GM23338 (cell line): ENCODE results near the gene MAP2K4. TPM values are rescaled to one million over a fixed set of nuclear protein-coding genes. Genes with fewer than 3 reads are reported as not detected.

Source experiments
- ATAC-seq: fragments of 200-7000 bp; cut with Tn5 transposase; 3 replicates; pipeline ENCODE4 v1.9.1; 2020
- DNase-seq: peaks from one replicate; pipeline ENCODE4 v3.0.0-alpha.2; 2015; ENCODE audit warnings: low spot score
- H2AFZ ChIP-seq: fragments of 200-600 bp; sonication (generic); 2 replicates; pipeline ENCODE4 v1.8.0; 2016; ENCODE audit warnings: antibody characterized with exemption, mild to moderate bottlenecking, moderate library complexity
- H3F3A ChIP-seq: fragments of 200-600 bp; sonication (generic); replicated peaks from 2 replicates; pipeline ENCODE4 v1.8.0; 2017; ENCODE audit warnings: antibody characterized with exemption, mixed run types, low read depth
- H3K27ac ChIP-seq: fragments of 200-600 bp; sonication (generic); 2 replicates; pipeline ENCODE4 v1.6.1; 2016; ENCODE audit warnings: low read depth
- H3K27me3 ChIP-seq: fragments of 200-600 bp; sonication (generic); 2 replicates; pipeline ENCODE4 v1.8.0; 2016; ENCODE audit warnings: mild to moderate bottlenecking, mixed run types, moderate library complexity; ENCODE audit not compliant: insufficient read depth
- H3K36me3 ChIP-seq: fragments of 200-600 bp; sonication (generic); 2 replicates; pipeline ENCODE4 v1.8.0; 2016; ENCODE audit warnings: mild to moderate bottlenecking; ENCODE audit not compliant: insufficient read depth
- H3K4me1 ChIP-seq: fragments of 200-600 bp; sonication (generic); 2 replicates; pipeline ENCODE4 v1.8.0; 2016; ENCODE audit warnings: mild to moderate bottlenecking, moderate library complexity; ENCODE audit not compliant: insufficient read depth
- H3K4me2 ChIP-seq: fragments of 200-600 bp; sonication (generic); 2 replicates; pipeline ENCODE4 v1.7.1; 2017; ENCODE audit warnings: mixed run types
- H3K4me3 ChIP-seq: fragments of 200-600 bp; sonication (generic); 2 replicates; pipeline ENCODE4 v1.6.1; 2016; ENCODE audit warnings: mixed run types
- H3K79me2 ChIP-seq: fragments of 200-600 bp; sonication (generic); replicated peaks from 2 replicates; pipeline ENCODE4 v1.8.0; 2017; ENCODE audit warnings: mild to moderate bottlenecking; ENCODE audit not compliant: insufficient read depth
- H3K9me2 ChIP-seq: fragments of 200-600 bp; sonication (generic); 2 replicates; pipeline ENCODE4 v1.8.0; 2017; ENCODE audit not compliant: insufficient read depth
- H4K20me1 ChIP-seq: fragments of 200-600 bp; sonication (generic); replicated peaks from 2 replicates; pipeline ENCODE4 v1.8.0; 2017; ENCODE audit warnings: mild to moderate bottlenecking; ENCODE audit not compliant: insufficient read depth
- H3K27ac Mint-ChIP-seq: 2 replicates; pipeline ENCODE4 v1.8.0; 2020; ENCODE audit warnings: inconsistent platforms, mild to moderate bottlenecking, moderate library complexity, mixed read lengths
- H3K27me3 Mint-ChIP-seq: 3 replicates; pipeline ENCODE4 v1.8.0; 2022; ENCODE audit warnings: low read depth, mild to moderate bottlenecking, moderate library complexity, mixed read lengths, inconsistent platforms; ENCODE audit not compliant: insufficient read depth, poor library complexity
- H3K36me3 Mint-ChIP-seq: 3 replicates; pipeline ENCODE4 v1.8.0; 2021; ENCODE audit warnings: low read depth, mild to moderate bottlenecking, inconsistent platforms, moderate library complexity, mixed read lengths
- H3K4me1 Mint-ChIP-seq: 3 replicates; pipeline ENCODE4 v1.8.0; 2020; ENCODE audit warnings: mild to moderate bottlenecking, inconsistent platforms, mixed read lengths
- H3K4me3 Mint-ChIP-seq: 3 replicates; pipeline ENCODE4 v1.8.0; 2021; ENCODE audit warnings: moderate library complexity, mild to moderate bottlenecking, inconsistent platforms, mixed read lengths
- H3K9me3 Mint-ChIP-seq: 3 replicates; pipeline ENCODE4 v1.8.0; 2020; ENCODE audit warnings: moderate library complexity, mild to moderate bottlenecking, inconsistent platforms, mixed read lengths
- CREB1 ChIP-seq: fragments of 250-450 bp; sonication (Bioruptor Pico); IDR thresholded peaks from 2 replicates; pipeline ENCODE4 v1.5.0; 2020; ENCODE audit warnings: low read depth, mild to moderate bottlenecking, moderate library complexity
- CTCF ChIP-seq, 2 experiments: fragments of 200-600 bp in 1 of 2; sonication (generic) in 1 of 2; conservative IDR thresholded peaks; 2 replicates each; pipeline versions ENCODE4 v1.5.1 to v1.6.1; 2016 to 2017; ENCODE audit warnings: antibody characterized with exemption in 2 of 2, low read depth in 2 of 2, mild to moderate bottlenecking in 2 of 2, moderate library complexity in 1 of 2
- ETS1 ChIP-seq: IDR thresholded peaks from 2 replicates; pipeline ENCODE4 v1.6.1; 2016; ENCODE audit warnings: antibody characterized with exemption
- EZH2 ChIP-seq: fragments of 200-600 bp; sonication (generic); IDR thresholded peaks from one replicate; pipeline ENCODE4 v1.8.0; 2017; ENCODE audit warnings: antibody characterized with exemption, mild to moderate bottlenecking, low read depth; ENCODE audit not compliant: unreplicated experiment
- EZH2phosphoT487 ChIP-seq: fragments of 200-600 bp; sonication (generic); IDR thresholded peaks from one replicate; pipeline ENCODE4 v1.8.1; 2018; ENCODE audit warnings: antibody characterized with exemption; ENCODE audit not compliant: unreplicated experiment
- JUNB ChIP-seq: IDR thresholded peaks from one replicate; pipeline ENCODE4 v1.6.1; 2016; ENCODE audit warnings: antibody characterized with exemption; ENCODE audit not compliant: unreplicated experiment
- NANOG ChIP-seq: IDR thresholded peaks from 2 replicates; pipeline ENCODE4 v1.6.1; 2016; ENCODE audit warnings: antibody characterized with exemption, borderline replicate concordance
- REST ChIP-seq: IDR thresholded peaks from one replicate; pipeline ENCODE4 v1.6.1; 2018; ENCODE audit warnings: antibody characterized with exemption; ENCODE audit not compliant: unreplicated experiment
- STAT1 ChIP-seq: IDR thresholded peaks from one replicate; pipeline ENCODE4 v1.6.1; 2016; ENCODE audit warnings: antibody characterized with exemption; ENCODE audit not compliant: unreplicated experiment
- ZNF114 ChIP-seq: fragments of 250-450 bp; sonication (Bioruptor Pico); IDR thresholded peaks from 2 replicates; pipeline ENCODE4 v1.5.0; 2020; ENCODE audit warnings: mild to moderate bottlenecking, moderate library complexity
- ZNF331 ChIP-seq: fragments of 250-450 bp; sonication (Bioruptor Pico); IDR thresholded peaks from 2 replicates; pipeline ENCODE4 v1.5.0; 2020; ENCODE audit warnings: low read depth, mild to moderate bottlenecking, moderate library complexity
- ZNF462 ChIP-seq: fragments of 250-450 bp; sonication (Bioruptor Pico); IDR thresholded peaks from 2 replicates; pipeline ENCODE4 v1.5.0; 2020; ENCODE audit warnings: mild to moderate bottlenecking, moderate library complexity
- polyA plus RNA-seq: library from polyadenylated mRNA; unstranded; fragments of >200 nt; fragmentation: Nextera tagmentation; extraction: Ambion mirVana; gene quantifications from 2 replicates; pipeline ENCODE4 v1.2.1, GENCODE V29; 2016
- total RNA-seq: library from RNA; depleted of rRNA; stranded (reverse); fragments of >200 nt; shearing (Covaris generic); gene quantifications from 2 replicates; pipeline ENCODE4 v1.2.3, GENCODE V29; 2014

MAP2K4 gene
- total and polyA plus RNA-seq, 2 experiments from 2014 or later = 25.3 to 36.4 TPM

GRCh38 chr17:12113156-12113555, 92.5 kb downstream of the MAP2K4 start:
- DNase-seq = no peak
- H3K27ac Mint-ChIP-seq = no peak overlapping the region
- Histone ChIP-seq H3K27me3 (no peaks in the 10 kb centered on the region), H3K36me3 (no peaks in the 10 kb centered on the region), H3K4me2 (no peak overlapping the region), H3K27ac (no peak overlapping the region), H3K4me1 (no peaks in the 10 kb centered on the region), H3K79me2 (no peaks in the 10 kb centered on the region), H2AFZ (no peak overlapping the region), H3F3A (no peaks in the 10 kb centered on the region), H3K4me3 (no peak overlapping the region), H3K9me2 (no peaks in the 10 kb centered on the region), H4K20me1 (no peaks in the 10 kb centered on the region)
- no peak for ATAC-seq
- TF ChIP-seq EZH2 (no peak), CTCF (conservative IDR thresholded peaks at IDR 0.05; ENCODE audit: low read depth in 2 of 2) (no peak), ZNF114 (CRISPR knock-in tag) (no peak), ZNF462 (CRISPR knock-in tag) (no peak), EZH2phosphoT487 (no peak), NANOG (no peak), CREB1 (no peak), STAT1 (no peak), ETS1 (no peak), JUNB (no peak), ZNF331 (CRISPR knock-in tag) (no peak), REST (no peak)
- H3K27me3 Mint-ChIP-seq = no peaks in the 10 kb centered on the region
- H3K4me3 Mint-ChIP-seq = no peak overlapping the region
- H3K9me3 Mint-ChIP-seq = no peaks in the 10 kb centered on the region
- H3K4me1 Mint-ChIP-seq = no peaks in the 10 kb centered on the region; the same call in 2 of the 3 replicates
- H3K36me3 Mint-ChIP-seq = peaks cover 38% of the 10 kb centered on the region
